OCI-LY7 (cell line): Measurements from ENCODE around the gene CACNA2D2.

ENCODE experiments used
- EZH2phosphoT487 ChIP-seq: fragments of 200-600 bp; sonication (generic); IDR thresholded peaks from 2 replicates; pipeline ENCODE4 v1.6.1; 2018; ENCODE audit warnings: low read depth, borderline replicate concordance, mild to moderate bottlenecking, mixed run types, antibody characterized with exemption, low read length, moderate library complexity, mixed read lengths
- TF ChIP-seq, protein P1 (sequence below): fragments of 200-600 bp; sonication (generic); conservative IDR thresholded peaks from 2 replicates; pipeline ENCODE4 v1.5.1; 2014; ENCODE audit warnings: mild to moderate bottlenecking, antibody characterized with exemption, low read length, moderate library complexity, mixed read lengths

GRCh38 chr3:50321336-50322114, 181.9 kb downstream of the CACNA2D2 start:
- TF ChIP-seq, protein P1, sequence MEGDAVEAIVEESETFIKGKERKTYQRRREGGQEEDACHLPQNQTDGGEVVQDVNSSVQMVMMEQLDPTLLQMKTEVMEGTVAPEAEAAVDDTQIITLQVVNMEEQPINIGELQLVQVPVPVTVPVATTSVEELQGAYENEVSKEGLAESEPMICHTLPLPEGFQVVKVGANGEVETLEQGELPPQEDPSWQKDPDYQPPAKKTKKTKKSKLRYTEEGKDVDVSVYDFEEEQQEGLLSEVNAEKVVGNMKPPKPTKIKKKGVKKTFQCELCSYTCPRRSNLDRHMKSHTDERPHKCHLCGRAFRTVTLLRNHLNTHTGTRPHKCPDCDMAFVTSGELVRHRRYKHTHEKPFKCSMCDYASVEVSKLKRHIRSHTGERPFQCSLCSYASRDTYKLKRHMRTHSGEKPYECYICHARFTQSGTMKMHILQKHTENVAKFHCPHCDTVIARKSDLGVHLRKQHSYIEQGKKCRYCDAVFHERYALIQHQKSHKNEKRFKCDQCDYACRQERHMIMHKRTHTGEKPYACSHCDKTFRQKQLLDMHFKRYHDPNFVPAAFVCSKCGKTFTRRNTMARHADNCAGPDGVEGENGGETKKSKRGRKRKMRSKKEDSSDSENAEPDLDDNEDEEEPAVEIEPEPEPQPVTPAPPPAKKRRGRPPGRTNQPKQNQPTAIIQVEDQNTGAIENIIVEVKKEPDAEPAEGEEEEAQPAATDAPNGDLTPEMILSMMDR = peak; percentile 75
- no peak for TF ChIP-seq EZH2phosphoT487
